K562 (cell line): ENCODE data around the gene SUDS3. TPM values are rescaled to one million over a fixed set of nuclear protein-coding genes. Genes with fewer than 3 reads are reported as not detected.

ENCODE experiments used
- ADNP ChIP-seq: fragments of 200-800 bp; sonication (Bioruptor generic); IDR thresholded peaks from 2 replicates; pipeline ENCODE4 v1.6.1; 2016; ENCODE audit warnings: missing genetic modification characterization, missing compliant biosample characterization
- ARID2 ChIP-seq: fragments of 450-650 bp; IDR thresholded peaks from 2 replicates; pipeline ENCODE4 v1.6.1; 2017; ENCODE audit warnings: antibody characterized with exemption, mild to moderate bottlenecking
- BMI1 ChIP-seq: fragments of 150-350 bp; IDR thresholded peaks from 2 replicates; pipeline ENCODE4 v1.6.1; 2014; ENCODE audit warnings: low read length
- CHD7 ChIP-seq: fragments of 200-600 bp; sonication (generic); IDR thresholded peaks from one replicate; pipeline ENCODE4 v1.6.1; 2012; ENCODE audit warnings: mild to moderate bottlenecking, low read depth, low read length, inconsistent platforms
- ELF4 ChIP-seq: fragments of 450-650 bp; formaldehyde crosslinking; IDR thresholded peaks from 2 replicates; pipeline ENCODE4 v1.4.0; 2022; ENCODE audit warnings: missing genetic modification characterization
- GATAD2B ChIP-seq: fragments of 450-650 bp; IDR thresholded peaks from 2 replicates; pipeline ENCODE4 v1.6.1; 2017; ENCODE audit warnings: mild to moderate bottlenecking, borderline replicate concordance
- ID3 ChIP-seq, 2 experiments: fragments of 250-450 bp in 1 of 2; fragments of 450-650 bp in 1 of 2; sonication (Bioruptor Pico) in 1 of 2; IDR thresholded peaks; 2 replicates each; pipeline versions ENCODE4 v1.6.1 to v1.8.0; 2016 to 2021; ENCODE audit warnings: mild to moderate bottlenecking in 2 of 2, moderate library complexity in 2 of 2, missing compliant biosample characterization in 1 of 2, missing genetic modification characterization in 1 of 2
- MCM3 ChIP-seq: fragments of 450-650 bp; IDR thresholded peaks from 2 replicates; pipeline ENCODE4 v1.6.1; 2016
- RBFOX2 ChIP-seq: fragments of 200-400 bp; formaldehyde crosslinking; IDR thresholded peaks from 2 replicates; pipeline ENCODE4 v1.6.1; 2017; ENCODE audit warnings: low read depth, mild to moderate bottlenecking, low read length, moderate library complexity
- STAG1 ChIP-seq: sonication (generic); formaldehyde crosslinking; IDR thresholded peaks from 2 replicates; pipeline ENCODE4 v1.5.0; 2020; ENCODE audit warnings: missing genetic modification reagents, borderline replicate concordance
- ZFP91 ChIP-seq: sonication (generic); formaldehyde crosslinking; IDR thresholded peaks from 2 replicates; pipeline ENCODE4 v1.8.0; 2022; ENCODE audit warnings: mild to moderate bottlenecking, missing genetic modification reagents
- ZNF165 ChIP-seq: fragments of 250-450 bp; sonication (Bioruptor Pico); IDR thresholded peaks from 2 replicates; pipeline ENCODE4 v1.4.0; 2020; ENCODE audit warnings: borderline replicate concordance
- ZNF175 ChIP-seq: fragments of 200-800 bp; sonication (Bioruptor generic); IDR thresholded peaks from 2 replicates; pipeline ENCODE4 v1.6.1; 2016; ENCODE audit warnings: low read depth, mild to moderate bottlenecking, missing genetic modification characterization, missing compliant biosample characterization
- ZZZ3 ChIP-seq: fragments of 450-650 bp; IDR thresholded peaks from 2 replicates; pipeline ENCODE4 v1.6.1; 2016; ENCODE audit warnings: antibody characterized with exemption, mild to moderate bottlenecking, moderate library complexity
- polyA plus RNA-seq, 8 experiments: library from polyadenylated mRNA; depleted of rRNA in 4 of 8; stranded (reverse) in 5 of 8; unstranded in 3 of 8; fragments of >200 nt; fragmentation: Nextera tagmentation in 2 of 8; fragmentation: Illumina TruSeq in 1 of 8; extraction: Ambion mirVana in 2 of 8; extraction: Trizol in 1 of 8; gene quantifications; 2 replicates each; pipeline versions ENCODE4 v1.2.1 to v1.2.3, GENCODE V29; 2011 to 2014; ENCODE audit warnings: inconsistent platforms in 1 of 8, missing spikeins in 1 of 8
- total RNA-seq, 7 experiments: library from RNA; depleted of rRNA in 6 of 7; stranded (reverse); fragments of >200 nt in 6 of 7; fragmentation: Illumina TruSeq in 2 of 7; extraction: Trizol in 2 of 7; gene quantifications; 2 replicates each; pipeline versions ENCODE4 v1.2.1 to v1.2.3, GENCODE V29; 2011 to 2021; ENCODE audit warnings: low replicate concordance in 1 of 7

SUDS3 gene
- total and polyA plus RNA-seq, 9 of the 15 experiments (the other 6 are each of a cell fraction or from before 2014, with no cell fraction given): 6.6 to 30.5 (median 23.3) TPM

GRCh38 chr12:118357257-118358007 lies 18.9 kb upstream of the SUDS3 start (continued):
- 0 out of 2 replicates have a peak, but pooled peaks have one; percentile 51 for TF ChIP-seq GATAD2B
- no peak for TF ChIP-seq ZFP91 (CRISPR knock-in tag)
- no peak for TF ChIP-seq MCM3
- TF ChIP-seq ZNF175 (CRISPR knock-in tag): peak; percentile 34; the same call in 1 of the 2 replicates
- no peak for TF ChIP-seq ELF4 (CRISPR knock-in tag)
- no peak for TF ChIP-seq BMI1
- no peak for TF ChIP-seq ID3 (CRISPR knock-in tag; IDR thresholded peaks at IDR 0.05)
- 0 out of 2 replicates have a peak, but pooled peaks have one; percentile 48 for TF ChIP-seq ID3 (tag; IDR thresholded peaks at IDR 0.05)
- peak; percentile 97 for TF ChIP-seq ADNP (tag)
- TF ChIP-seq STAG1 (CRISPR knock-in tag): no peak
- TF ChIP-seq RBFOX2: peak; percentile 45; the same call in 1 of the 2 replicates
- no peak for TF ChIP-seq ZZZ3
- TF ChIP-seq ARID2: no peak
- TF ChIP-seq ZNF165 (CRISPR knock-in tag): no peak
- no peak for TF ChIP-seq CHD7
